HuH-7.5 (cell line): ENCODE data around the gene PCLO.
"Not testable (repeated sequence)": the region's sequence is repeated elsewhere in the genome, so short reads cannot be mapped to it uniquely, and the experiment has no call there.

Experiments used
- DNase-seq: peaks from one replicate; pipeline ENCODE4 v3.0.0; 2011; ENCODE audit warnings: low spot score

The PCLO gene

GRCh38 chr7:82961240-82961639, 201.4 kb downstream of the PCLO start:
- DNase-seq = no peak

GRCh38 chr7:82959528-82959927, 203.2 kb downstream of the PCLO start:
- DNase-seq = no peak

- DNase-seq = no peak
Observed at GRCh38 chr7:82957521-82957920, 205.2 kb downstream of the PCLO start.

- DNase-seq = no peak
Observed at GRCh38 chr7:82953324-82954027, 209.2 kb downstream of the PCLO start.

- no peak for DNase-seq
Observed at GRCh38 chr7:82950436-82950835, 212.2 kb downstream of the PCLO start.

- no peak for DNase-seq
Observed at GRCh38 chr7:82945480-82945879, 217.2 kb downstream of the PCLO start.

- no peak for DNase-seq
Observed at GRCh38 chr7:82945056-82945455, 217.6 kb downstream of the PCLO start.

GRCh38 chr7:82932516-82932915, 230.2 kb downstream of the PCLO start:
- DNase-seq = no peak

- no peak for DNase-seq
Observed at GRCh38 chr7:82926477-82926876, 236.2 kb downstream of the PCLO start.

- DNase-seq = no peak
Observed at GRCh38 chr7:82925331-82925730, 237.4 kb downstream of the PCLO start.

- DNase-seq = no peak
Observed at GRCh38 chr7:82906502-82906901, 256.2 kb downstream of the PCLO start.

- no peak for DNase-seq
Observed at GRCh38 chr7:82904871-82905270, 257.8 kb downstream of the PCLO start.

GRCh38 chr7:82901098-82901497, 261.6 kb downstream of the PCLO start:
- not testable (repeated sequence) for DNase-seq

GRCh38 chr7:82897500-82897899, 265.2 kb downstream of the PCLO start:
- no peak for DNase-seq

GRCh38 chr7:82894341-82894740, 268.3 kb downstream of the PCLO start:
- not testable (repeated sequence) for DNase-seq

GRCh38 chr7:82886324-82886723, 276.4 kb downstream of the PCLO start:
- DNase-seq = no peak

- no peak for DNase-seq
Observed at GRCh38 chr7:82865856-82866255, 296.8 kb downstream of the PCLO start.

- DNase-seq = no peak
Observed at GRCh38 chr7:82859106-82859850, 303.4 kb downstream of the PCLO start.

GRCh38 chr7:82851121-82851520, 311.6 kb downstream of the PCLO start:
- DNase-seq = no peak

- no peak for DNase-seq
Observed at GRCh38 chr7:82841828-82842227, 320.9 kb downstream of the PCLO start.

- DNase-seq = no peak
Observed at GRCh38 chr7:82840061-82840460, 322.6 kb downstream of the PCLO start.

- DNase-seq = no peak
Observed at GRCh38 chr7:82839555-82839954, 323.1 kb downstream of the PCLO start.

GRCh38 chr7:82839063-82839462, 323.6 kb downstream of the PCLO start:
- DNase-seq = no peak

- DNase-seq = no peak
Observed at GRCh38 chr7:82838314-82838713, 324.4 kb downstream of the PCLO start.
